K562 (cell line): ENCODE results near the gene TMEM271. TPM values are rescaled to one million over a fixed set of nuclear protein-coding genes. Genes with fewer than 3 reads are reported as not detected.

ENCODE experiments used
- ATAC-seq: fragments of 200-7000 bp; cut with Tn5 transposase; 3 replicates; pipeline ENCODE4 v1.9.1; 2020; ENCODE audit warnings: moderate library complexity
- BruUV-seq: library from RNA; stranded (reverse); fragments of 400-500 nt; replicated peaks from 2 replicates; lab custom pipeline; 2021; lab: Mats Ljungman, UMichigan
- CTCF ChIA-PET: fragments of 300-600 bp; formaldehyde crosslinking; extraction: SDS; loops from one replicate; lab custom pipeline; 2021; ENCODE audit warnings: low intra/inter-chr PET ratio; lab: Yijun Ruan, JAX
- POLR2A ChIA-PET: fragments of 300-600, 350-650 bp; sonication (Branson Sonifier 250); formaldehyde crosslinking; extraction: SDS; loops from one replicate; lab custom pipeline; 2021; ENCODE audit warnings: antibody characterized with exemption, inconsistent platforms; lab: Yijun Ruan, JAX
- DNase-seq, 4 experiments: peaks; one replicate each; pipeline versions ENCODE4 v3.0.0 to v3.0.0-alpha.2; 2011 to 2018; ENCODE audit warnings: low spot score in 3 of 4, mixed read lengths in 3 of 4; ENCODE audit errors: extremely low read depth in 1 of 4
- FAIRE-seq: peaks from 2 replicates; lab custom pipeline; 2011; peaks lifted over from hg19 to GRCh38; lab: Jason Lieb, UNC
- H2AFZ ChIP-seq: 2 replicates; pipeline ENCODE4 v1.6.0; 2011; ENCODE audit warnings: low read depth, low read length, control low read depth, inconsistent platforms
- H3K27ac ChIP-seq: fragments of 200-600 bp; 3 replicates; pipeline ENCODE4 v1.8.0; 2011; ENCODE audit warnings: low read depth, mild to moderate bottlenecking, control low read depth, inconsistent platforms, low read length, moderate library complexity, mixed read lengths; ENCODE audit errors: extremely low read depth
- H3K27me3 ChIP-seq, 2 experiments: fragments of 300-600 bp in 1 of 2; 2 replicates in 1 of 2; 3 replicates in 1 of 2; pipeline versions ENCODE4 v1.6.0 to v1.8.0; 2011; ENCODE audit warnings: inconsistent platforms in 2 of 2, low read length in 2 of 2, mild to moderate bottlenecking in 1 of 2, mixed read lengths in 1 of 2, moderate library complexity in 1 of 2; ENCODE audit not compliant: control insufficient read depth in 2 of 2, insufficient read depth in 2 of 2
- H3K36me3 ChIP-seq: fragments of 300-600 bp; 3 replicates; pipeline ENCODE4 v1.8.0; 2011; ENCODE audit warnings: mild to moderate bottlenecking, low read length, inconsistent platforms; ENCODE audit not compliant: control insufficient read depth, insufficient read depth
- H3K4me1 ChIP-seq, 2 experiments: fragments of 200-600 bp in 1 of 2; replicated peaks in 1 of 2; 2 replicates in 1 of 2; 3 replicates in 1 of 2; pipeline versions ENCODE4 v1.5.1 to v1.8.0; 2011; ENCODE audit warnings: inconsistent platforms in 2 of 2, low read length in 2 of 2, mild to moderate bottlenecking in 1 of 2, mixed read lengths in 1 of 2, moderate library complexity in 1 of 2; ENCODE audit not compliant: control insufficient read depth in 2 of 2, insufficient read depth in 2 of 2
- H3K4me2 ChIP-seq: 2 replicates; pipeline ENCODE4 v1.6.1; 2011; ENCODE audit warnings: low read length, control low read depth, inconsistent platforms, mixed read lengths; ENCODE audit not compliant: insufficient read depth
- H3K4me3 ChIP-seq: fragments of 200-600 bp; sonication (generic), shearing (Covaris generic); 2 replicates; pipeline ENCODE4 v1.5.1; 2016; ENCODE audit warnings: control low read depth, inconsistent platforms
- H3K79me2 ChIP-seq: fragments of 200-600 bp; 3 replicates; pipeline ENCODE4 v1.8.0; 2011; ENCODE audit warnings: low read length, inconsistent platforms; ENCODE audit not compliant: control insufficient read depth, insufficient read depth
- H3K9ac ChIP-seq, 2 experiments: 2 replicates each; pipeline versions ENCODE4 v1.6.0 to v1.6.1; 2011; ENCODE audit warnings: low read depth in 2 of 2, low read length in 2 of 2, control low read depth in 1 of 2, inconsistent platforms in 1 of 2, mild to moderate bottlenecking in 1 of 2, mixed read lengths in 1 of 2; ENCODE audit not compliant: insufficient read depth in 1 of 2
- H3K9me1 ChIP-seq: one replicate; pipeline ENCODE4 v1.6.0; 2011; ENCODE audit warnings: inconsistent platforms, mild to moderate bottlenecking, low read length, moderate library complexity; ENCODE audit not compliant: control insufficient read depth, insufficient read depth
- H3K9me3 ChIP-seq: replicated peaks from 2 replicates; pipeline ENCODE4 v1.5.1; 2011; ENCODE audit warnings: low read depth, low read length, inconsistent platforms; ENCODE audit not compliant: control insufficient read depth, insufficient read depth
- H4K20me1 ChIP-seq: replicated peaks from 2 replicates; pipeline ENCODE4 v1.6.1; 2011; ENCODE audit warnings: low read length, inconsistent platforms, mixed read lengths; ENCODE audit not compliant: control insufficient read depth, insufficient read depth
- PTRF ChIP-seq: fragments of 450-650 bp; IDR thresholded peaks from 2 replicates; pipeline ENCODE4 v1.6.1; 2016; ENCODE audit warnings: mild to moderate bottlenecking, missing genetic modification characterization, missing compliant biosample characterization
- WGBS: fragments of 100-300 bp; shearing (Covaris generic); methylation state at CpG from one replicate; pipeline ENCODE4 v1.1.6; 2016; ENCODE audit warnings: low coverage, mixed read lengths; ENCODE audit not compliant: insufficient coverage; ENCODE audit errors: missing lambda C conversion rate; 5-methylcytosine and 5-hydroxymethylcytosine counted together
- in situ Hi-C: fragments of 300-500 bp; cut with MboI; formaldehyde crosslinking; loops from 4 replicates; pipeline ENCODE4 v1.15.0; 2018; ENCODE audit warnings: inconsistent platforms, mixed read lengths
- intact Hi-C: fragments of 100-400 bp; cut with micrococcal nuclease; formaldehyde crosslinking; loops from 2 replicates; pipeline ENCODE4 v1.14.2; 2022
- polyA plus RNA-seq, 8 experiments: library from polyadenylated mRNA; depleted of rRNA in 4 of 8; stranded (reverse) in 5 of 8; unstranded in 3 of 8; fragments of >200 nt; fragmentation: Nextera tagmentation in 2 of 8; fragmentation: Illumina TruSeq in 1 of 8; extraction: Ambion mirVana in 2 of 8; extraction: Trizol in 1 of 8; gene quantifications; 2 replicates each; pipeline versions ENCODE4 v1.2.1 to v1.2.3, GENCODE V29; 2011 to 2014; ENCODE audit warnings: inconsistent platforms in 1 of 8, missing spikeins in 1 of 8
- total RNA-seq, 7 experiments: library from RNA; depleted of rRNA in 6 of 7; stranded (reverse); fragments of >200 nt in 6 of 7; fragmentation: Illumina TruSeq in 2 of 7; extraction: Trizol in 2 of 7; gene quantifications; 2 replicates each; pipeline versions ENCODE4 v1.2.1 to v1.2.3, GENCODE V29; 2011 to 2021; ENCODE audit warnings: low replicate concordance in 1 of 7
- TF ChIP-seq, protein P1 (sequence below), 2 experiments: fragments of 450-650 bp in 1 of 2; sonication (generic) in 1 of 2; formaldehyde crosslinking in 1 of 2; IDR thresholded peaks in 1 of 2; conservative IDR thresholded peaks in 1 of 2; 2 replicates each; pipeline versions ENCODE4 v1.6.1 to v1.8.1; 2016 to 2023; ENCODE audit warnings: mild to moderate bottlenecking in 2 of 2, moderate library complexity in 2 of 2, inconsistent platforms in 1 of 2, missing genetic modification reagents in 1 of 2

TMEM271 gene
- total and polyA plus RNA-seq, 9 of the 15 experiments (the other 6 are each of a cell fraction or from before 2014, with no cell fraction given), result not detected

DNA sequence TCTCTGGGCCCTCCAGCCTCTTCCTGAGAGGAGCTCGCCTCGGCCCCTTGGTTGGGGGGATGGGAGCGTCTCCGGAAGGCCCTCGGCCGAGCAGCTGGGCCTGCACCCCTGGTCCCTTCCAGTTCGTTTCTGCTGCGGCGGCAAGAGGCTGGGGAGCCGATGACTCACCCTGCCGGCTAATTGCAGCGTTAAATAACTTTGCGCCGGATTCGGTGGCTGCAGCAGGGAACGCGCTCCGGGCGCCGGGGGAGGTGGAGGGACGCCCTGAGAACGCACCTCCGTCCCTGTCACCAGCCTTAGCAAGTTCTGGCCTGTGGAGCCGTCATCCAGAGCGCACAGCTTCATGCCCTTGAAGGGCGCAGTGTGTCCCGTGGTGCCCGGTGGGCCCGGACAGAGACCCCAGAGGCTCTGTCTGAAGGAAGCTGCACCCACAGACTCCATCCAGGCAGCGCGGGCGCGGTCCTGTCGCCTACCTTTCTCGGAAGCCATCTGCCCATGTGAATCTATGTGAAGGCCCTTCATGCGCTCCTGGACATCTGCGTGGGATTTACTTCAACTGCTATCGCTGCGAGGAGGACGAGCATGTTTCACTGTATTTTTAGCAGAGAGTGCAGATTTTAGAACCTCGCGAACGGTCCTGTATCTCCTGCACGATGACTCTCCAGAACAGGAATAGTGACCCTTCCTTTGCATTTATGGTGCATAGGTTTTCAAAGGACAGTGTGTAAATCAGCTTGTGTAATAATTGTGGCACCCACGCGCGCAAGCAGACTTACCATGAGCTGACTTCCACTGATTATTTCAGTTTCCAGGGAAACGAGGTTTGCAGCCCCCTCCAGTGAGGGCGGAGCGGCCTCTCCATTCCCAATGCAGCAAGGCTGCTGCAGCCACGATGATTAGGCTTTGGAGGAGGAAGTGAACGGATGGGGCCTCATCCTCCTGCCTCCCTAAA, 1.7 kb upstream of the TMEM271 start:
- H2AFZ ChIP-seq, result no peak overlapping the region

More for the DNA sequence above, 1.7 kb upstream of the TMEM271 start:
- FAIRE-seq (no peak), DNase-seq (no peak), ATAC-seq (no peak)
- no peak for TF ChIP-seq PTRF (tag)
- TF ChIP-seq, protein P1, sequence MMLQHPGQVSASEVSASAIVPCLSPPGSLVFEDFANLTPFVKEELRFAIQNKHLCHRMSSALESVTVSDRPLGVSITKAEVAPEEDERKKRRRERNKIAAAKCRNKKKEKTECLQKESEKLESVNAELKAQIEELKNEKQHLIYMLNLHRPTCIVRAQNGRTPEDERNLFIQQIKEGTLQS (IDR thresholded peaks at IDR 0.05), result peak; percentile 53
- TF ChIP-seq, protein P1 (CRISPR knock-in tag; conservative IDR thresholded peaks at IDR 0.05), result no peak
- no peaks in the 10 kb centered on the region for H3K9me3 ChIP-seq
- H3K9me1 ChIP-seq, result no peaks in the 10 kb centered on the region
- CTCF ChIA-PET, result no interaction called here
- WGBS, result 4% methylated on average over 48 of the region's 52 CpGs
- no peaks in the 10 kb centered on the region for H3K36me3 ChIP-seq
- intact Hi-C loops, result no loop called here
- peaks cover 0 to 18% of the 10 kb centered on the region in 2 experiments; a peak in 2 of 5 replicates for H3K4me1 ChIP-seq
- BruUV-seq, result no TSS peak
- no peak overlapping the region for H3K4me3 ChIP-seq
- H3K27me3 ChIP-seq, result peaks cover 5 to 30% of the 10 kb centered on the region in 2 experiments; a peak in 3 of 5 replicates
- H4K20me1 ChIP-seq, result no peaks in the 10 kb centered on the region
- POLR2A ChIA-PET, result no interaction called here
- no peaks in the 10 kb centered on the region for H3K79me2 ChIP-seq
- in situ Hi-C loops, result no loop called here
- no peak overlapping the region for H3K27ac ChIP-seq
- no peak overlapping the region for H3K4me2 ChIP-seq
- H3K9ac ChIP-seq, result no peak overlapping the region
